HepG2 (cell line): ENCODE results near the gene PNO1.
"Not testable (repeated sequence)": the region's sequence is repeated elsewhere in the genome, so short reads cannot be mapped to it uniquely, and the experiment has no call there.

ENCODE experiments used
- ATF2 ChIP-seq: sonication (generic); formaldehyde crosslinking; IDR thresholded peaks from 2 replicates; pipeline ENCODE4 v1.4.0; 2020; ENCODE audit warnings: missing genetic modification reagents
- CTCF ChIP-seq: sonication (generic); formaldehyde crosslinking; IDR thresholded peaks from 2 replicates; pipeline ENCODE4 v1.5.0; 2020; ENCODE audit warnings: mild to moderate bottlenecking, missing genetic modification reagents, moderate library complexity
- FIP1L1 ChIP-seq: fragments of 200-400 bp; formaldehyde crosslinking; IDR thresholded peaks from 2 replicates; pipeline ENCODE4 v1.6.1; 2018; ENCODE audit warnings: low read depth, mild to moderate bottlenecking, low read length, moderate library complexity, borderline replicate concordance; ENCODE audit not compliant: insufficient read depth
- HOXA7 ChIP-seq: sonication (generic); formaldehyde crosslinking; IDR thresholded peaks from 2 replicates; pipeline ENCODE4 v1.8.1; 2022; ENCODE audit warnings: mild to moderate bottlenecking, missing genetic modification reagents, moderate library complexity
- POLR2AphosphoS2 ChIP-seq: IDR thresholded peaks from 2 replicates; pipeline ENCODE4 v1.6.1; 2011; ENCODE audit warnings: low read depth, low read length, improper control_type of control experiment
- ZNF17 ChIP-seq: sonication (generic); formaldehyde crosslinking; IDR thresholded peaks from 2 replicates; pipeline ENCODE4 v1.5.0; 2020; ENCODE audit warnings: mild to moderate bottlenecking, missing genetic modification reagents

GRCh38 chr2:68175210-68175609, 17.5 kb downstream of the PNO1 start:
- not testable (repeated sequence) for TF ChIP-seq POLR2AphosphoS2; ATF2; HOXA7 (CRISPR knock-in tag); FIP1L1; CTCF (CRISPR knock-in tag); ZNF17
